HCEC 1CT (cell line): Measurements from ENCODE around the gene NEXMIF.
"Not testable (repeated sequence)": the region's sequence is repeated elsewhere in the genome, so short reads cannot be mapped to it uniquely, and the experiment has no call there.

ENCODE experiments used
- DNase-seq: peaks from one replicate; pipeline ENCODE4 v3.0.0-alpha.2; 2017

The NEXMIF gene

DNA sequence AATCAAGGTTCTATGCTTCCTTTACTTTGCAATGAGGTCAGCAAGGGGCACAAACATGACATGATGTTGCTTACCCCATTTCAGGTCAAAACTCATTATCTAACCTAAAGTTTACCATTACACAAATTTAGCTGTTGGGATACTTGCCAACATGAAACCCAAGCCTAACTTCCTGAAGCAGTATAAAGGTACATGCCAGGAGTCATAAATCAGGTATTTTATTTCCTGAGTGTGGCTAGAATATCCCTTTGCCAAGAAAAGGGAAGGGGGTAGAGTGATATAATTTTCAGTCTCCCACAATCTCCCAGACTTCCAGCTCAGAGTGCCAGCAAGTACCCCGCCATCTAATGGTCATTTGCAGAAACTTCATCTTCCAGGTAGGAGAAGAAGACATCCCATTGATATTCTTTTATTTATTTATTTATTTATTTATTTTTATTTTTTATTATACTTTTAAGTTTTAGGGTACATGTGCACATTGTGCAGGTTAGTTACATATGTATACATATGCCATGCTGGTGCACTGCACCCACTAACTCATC, 136.6 kb downstream of the NEXMIF start:
- DNase-seq = no peak

DNA sequence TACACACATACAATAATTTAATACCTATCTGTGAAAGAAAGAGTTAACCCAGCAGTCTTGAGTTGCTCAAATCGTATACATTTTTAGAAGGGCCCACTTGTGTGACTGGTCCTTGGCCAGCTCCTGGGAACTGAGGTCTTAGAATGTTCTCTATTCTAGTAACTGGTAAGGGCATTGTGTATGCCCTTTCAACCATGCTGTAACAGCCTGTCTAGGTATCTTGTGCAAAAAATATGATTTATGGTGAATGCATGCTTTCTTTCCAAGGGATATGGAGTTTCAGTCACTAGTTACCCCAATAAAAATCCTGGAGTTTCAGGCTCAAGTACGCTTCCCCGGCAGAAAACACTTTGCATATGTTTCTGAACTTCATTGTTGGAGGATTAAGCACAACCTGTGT, 140.6 kb downstream of the NEXMIF start:
- no peak for DNase-seq

DNA sequence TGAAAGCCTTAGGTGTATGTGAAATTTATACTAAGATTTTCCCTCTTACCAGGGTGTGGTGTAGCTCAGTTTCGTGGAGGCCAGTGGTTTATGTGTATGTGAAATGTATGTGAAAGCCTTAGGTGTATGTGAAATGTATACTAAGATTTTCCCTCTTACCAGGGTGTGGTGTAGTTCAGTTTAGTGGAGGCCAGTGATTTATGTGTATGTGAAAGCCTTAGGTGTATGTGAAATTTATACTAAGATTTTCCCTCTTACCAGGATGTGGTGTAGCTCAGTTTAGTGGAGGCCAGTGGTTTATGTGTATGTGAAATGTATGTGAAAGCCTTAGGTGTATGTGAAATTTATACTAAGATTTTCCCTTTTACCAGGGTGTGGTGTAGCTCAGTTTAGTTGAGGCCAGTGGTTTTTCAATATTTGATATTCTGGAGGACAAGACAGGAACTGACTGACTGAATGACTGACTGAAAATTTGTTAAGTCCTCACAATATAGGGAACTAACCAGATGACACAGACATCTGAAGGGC, 143.7 kb downstream of the NEXMIF start:
- no peak for DNase-seq

DNA sequence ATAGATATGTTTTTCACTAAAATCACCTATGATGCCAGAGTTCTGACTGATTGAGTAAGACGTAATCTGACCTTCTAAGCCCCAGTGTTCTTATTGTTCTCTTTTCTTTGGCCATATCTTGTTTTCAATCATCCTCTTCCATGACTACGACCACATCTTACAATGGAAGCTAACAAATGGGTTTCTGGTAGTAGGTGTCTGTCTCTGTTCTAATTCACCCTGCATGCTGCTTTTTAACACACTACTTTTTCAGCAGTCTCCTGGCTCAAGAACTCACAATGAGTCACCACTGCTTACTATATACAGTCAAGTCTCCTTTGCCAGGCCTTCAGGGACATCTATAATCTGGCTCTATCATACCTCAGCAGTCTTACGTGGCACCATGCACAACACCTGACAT, 146.1 kb downstream of the NEXMIF start:
- DNase-seq = no peak

DNA sequence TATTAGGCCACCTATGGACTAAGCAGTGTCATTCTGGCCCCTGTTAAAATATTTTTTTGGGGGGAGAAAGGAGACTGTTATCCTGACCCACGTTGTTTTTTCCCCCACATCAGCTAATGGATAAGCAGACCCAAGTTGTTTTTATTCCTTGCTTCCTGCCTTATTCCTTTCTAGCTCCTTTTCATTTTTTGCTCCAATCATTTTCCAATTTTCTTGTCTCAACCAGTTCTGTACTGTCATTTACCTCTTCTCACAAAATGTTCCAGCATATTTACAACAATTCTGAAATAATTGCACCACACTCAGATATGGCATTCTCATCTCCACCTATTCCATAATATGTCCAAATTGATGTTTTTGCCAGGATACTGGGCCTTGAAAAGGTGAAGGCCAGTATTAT, 150.3 kb downstream of the NEXMIF start:
- DNase-seq = no peak

DNA sequence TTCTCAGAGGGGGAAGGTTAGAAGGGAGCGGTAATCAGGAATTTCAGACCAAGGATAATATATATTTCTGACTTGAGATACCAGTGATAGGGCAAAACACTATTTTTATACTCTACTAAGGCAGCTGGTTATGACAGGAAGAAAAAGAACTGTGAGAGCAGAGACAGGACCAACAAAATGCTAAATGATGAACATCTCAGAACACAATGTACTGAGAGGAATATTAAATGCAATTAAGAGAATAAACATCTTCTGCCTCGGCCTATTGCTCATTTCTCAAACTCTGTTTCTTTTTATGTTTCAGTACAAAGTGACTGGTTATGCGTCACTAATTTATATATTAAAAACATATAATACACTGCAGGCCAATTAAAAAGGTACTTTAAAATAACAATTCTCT, 188.8 kb downstream of the NEXMIF start:
- no peak for DNase-seq

DNA sequence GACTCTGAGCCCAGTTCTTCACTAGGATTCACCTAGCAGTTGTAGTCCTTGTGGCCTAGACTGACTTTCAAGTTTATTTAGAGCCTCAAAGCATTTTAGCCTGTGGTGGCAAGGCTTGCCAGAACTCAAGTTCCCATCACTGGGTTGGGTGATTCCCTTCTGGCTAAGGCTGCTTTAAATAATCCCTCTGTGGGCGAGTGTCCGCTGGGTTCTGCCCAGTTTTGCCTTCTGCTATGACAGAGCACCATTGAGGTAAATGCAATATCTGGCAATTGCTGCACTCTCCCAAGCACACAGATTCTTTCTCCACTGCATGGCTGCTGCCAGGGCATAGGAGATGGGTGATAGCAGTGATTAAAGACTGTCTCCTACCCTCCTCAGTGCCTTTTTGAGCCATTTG, 220.0 kb downstream of the NEXMIF start:
- DNase-seq = no peak

DNA sequence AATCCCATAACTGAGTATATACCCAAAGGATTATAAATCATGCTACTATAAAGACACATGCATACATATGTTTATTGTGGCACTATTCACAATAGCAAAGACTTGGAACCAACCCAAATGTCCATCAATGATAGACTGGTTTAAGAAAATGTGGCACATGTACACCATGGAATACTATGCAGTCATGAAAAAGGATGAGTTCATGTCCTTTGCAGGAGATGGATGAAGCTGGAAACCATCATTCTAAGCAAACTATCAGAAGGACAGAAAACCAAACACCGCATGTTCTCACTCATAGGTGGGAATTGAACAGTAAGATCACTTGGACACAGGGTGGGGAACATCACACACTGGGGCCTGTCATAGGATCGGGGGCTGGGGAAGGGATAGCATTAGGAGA, 223.9 kb downstream of the NEXMIF start:
- DNase-seq = not testable (repeated sequence)

DNA sequence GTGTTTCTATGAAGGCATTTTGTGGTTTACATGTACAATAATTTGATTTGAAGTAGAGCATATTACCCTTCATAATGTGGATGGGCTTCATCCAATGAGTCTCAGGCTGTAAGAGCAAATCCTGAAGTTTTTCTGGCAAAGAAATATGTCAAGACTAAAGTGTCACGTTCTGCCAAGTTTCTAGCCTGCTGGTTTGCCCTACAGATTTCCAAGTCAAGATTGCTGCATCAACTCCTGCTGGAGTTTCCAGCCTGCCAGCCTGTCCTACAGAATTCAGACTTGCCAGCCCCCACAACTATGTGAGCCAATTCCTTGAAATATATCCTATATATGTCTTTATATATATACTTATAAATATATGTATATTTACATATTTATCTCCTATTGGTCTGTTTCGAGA, 240.8 kb downstream of the NEXMIF start:
- no peak for DNase-seq
